GM12874 (cell line): ENCODE data around the gene MT1E.
A peak's percentile ranks its signal among the peaks of the same experiment; 100 is the strongest.

Experiments used
- CTCF ChIP-seq: IDR thresholded peaks from 2 replicates; pipeline ENCODE4 v1.5.1; 2011; ENCODE audit warnings: low read depth, mild to moderate bottlenecking, control low read depth, low read length, moderate library complexity; ENCODE audit not compliant: insufficient read depth

The MT1E gene

GRCh38 chr16:56625943-56626654 lies 518 bp downstream of the MT1E start:
- TF ChIP-seq CTCF: no peak

- TF ChIP-seq CTCF: no peak
Measured at GRCh38 chr16:56626685-56627084, 1.1 kb downstream of the MT1E start.

- no peak for TF ChIP-seq CTCF
Measured at GRCh38 chr16:56628486-56629350, 3.1 kb downstream of the MT1E start.

GRCh38 chr16:56629531-56629930 lies 4.0 kb downstream of the MT1E start:
- no peak for TF ChIP-seq CTCF

- TF ChIP-seq CTCF: peak; percentile 22; the same call in 1 of the 2 replicates
Measured at GRCh38 chr16:56630134-56630533, 4.6 kb downstream of the MT1E start.

- no peak for TF ChIP-seq CTCF
Measured at GRCh38 chr16:56631197-56631596, 5.6 kb downstream of the MT1E start.

- TF ChIP-seq CTCF: no peak
Measured at GRCh38 chr16:56631832-56632155, 6.2 kb downstream of the MT1E start.
